Measurements from ENCODE around the gene ALPP.

The ALPP gene

GRCh38 chr2:232385660-232386489 is 7.3 kb downstream of the ALPP start:
- Histone ChIP-seq H3K27me3 (replicated peaks) (peaks cover 15% of the 10 kb centered on the region), H3K4me3 (ENCODE audit: low read depth, low read length) (peak overlapping the region; percentile 9), H3K36me3 (replicated peaks) (no peaks in the 10 kb centered on the region), H3K27ac (peak overlapping the region; percentile 73)
- DNase-seq: peak; percentile 99
- TF ChIP-seq CTCF (IDR thresholded peaks at IDR 0.05; ENCODE audit: low read depth, low read length, missing control alignments): no peak
- in situ Hi-C loops (cut with HindIII; ENCODE audit: low pct_ligation_motif_present, low sequenced_read_pairs): no loop called here

DNA sequence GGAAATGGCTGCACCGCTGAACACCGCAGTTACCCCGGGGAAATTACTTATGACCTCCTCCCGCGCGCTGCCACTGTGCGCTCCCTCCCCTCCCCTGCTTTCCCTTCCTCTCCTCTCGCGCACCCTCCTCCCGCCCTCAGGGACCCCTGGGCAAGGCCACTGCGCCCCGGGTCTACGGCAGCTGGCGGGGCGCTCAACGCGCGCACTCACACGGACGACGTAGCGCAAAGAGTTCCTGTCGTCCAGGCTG is 7.9 kb downstream of the ALPP start:
- no peak for DNase-seq
- Histone ChIP-seq H3K36me3 (replicated peaks) (no peaks in the 10 kb centered on the region), H3K27me3 (replicated peaks) (peaks cover 15% of the 10 kb centered on the region), H3K4me3 (ENCODE audit: low read depth, low read length) (peak overlapping the region; percentile 9), H3K27ac (peak overlapping the region; percentile 73)
- TF ChIP-seq CTCF (IDR thresholded peaks at IDR 0.05; ENCODE audit: low read depth, low read length, missing control alignments): no peak
- in situ Hi-C loops (cut with HindIII; ENCODE audit: low pct_ligation_motif_present, low sequenced_read_pairs): no loop called here

GRCh38 chr2:232386740-232387450 is 8.3 kb downstream of the ALPP start:
- peak overlapping the region; percentile 73 for H3K27ac ChIP-seq
- in situ Hi-C loops (cut with HindIII; ENCODE audit: low pct_ligation_motif_present, low sequenced_read_pairs): no loop called here

DNA sequence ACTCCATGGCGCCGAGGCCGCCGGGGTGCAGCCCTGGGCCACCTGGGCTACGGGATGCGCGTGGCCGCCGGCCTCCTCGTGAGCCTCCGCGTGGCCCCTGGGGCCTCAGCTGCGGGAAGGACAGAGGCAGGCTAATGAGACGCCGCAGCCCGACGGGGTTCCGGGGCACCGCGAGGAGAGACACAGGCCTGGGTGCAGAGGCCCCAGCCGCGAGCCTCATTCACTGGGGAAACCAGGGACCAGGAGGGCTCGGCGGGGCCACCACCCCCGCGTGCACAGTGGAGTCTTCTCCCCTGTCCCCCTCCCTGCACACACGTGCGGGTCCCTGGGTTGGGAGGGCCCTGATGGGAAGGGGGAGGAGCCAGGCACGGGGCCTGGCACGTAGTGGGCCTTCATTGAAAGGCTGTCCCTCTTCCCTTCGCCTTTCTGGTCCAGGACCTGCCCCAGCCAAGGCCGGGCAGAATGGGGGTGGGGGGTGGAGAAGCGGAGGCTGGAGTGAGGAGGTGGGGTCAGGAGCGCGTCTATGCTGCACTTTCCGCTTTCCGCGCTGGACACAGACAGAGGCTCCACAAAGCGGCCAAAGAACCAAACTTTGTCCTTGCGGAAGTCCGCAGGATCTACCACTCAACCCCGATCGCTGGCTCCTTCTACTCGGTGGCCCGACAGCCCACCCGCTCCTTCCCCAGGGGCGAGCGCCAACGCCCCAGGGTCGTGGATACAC is 9.1 kb downstream of the ALPP start:
- no peak for TF ChIP-seq CTCF (IDR thresholded peaks at IDR 0.05; ENCODE audit: low read depth, low read length, missing control alignments)
- Histone ChIP-seq H3K4me3 (ENCODE audit: low read depth, low read length) (no peak overlapping the region), H3K27ac (no peak overlapping the region), H3K27me3 (replicated peaks) (peaks cover 6% of the 10 kb centered on the region), H3K36me3 (replicated peaks) (no peaks in the 10 kb centered on the region)
- in situ Hi-C loops (cut with HindIII; ENCODE audit: low pct_ligation_motif_present, low sequenced_read_pairs): no loop called here
- DNase-seq: no peak

More at GRCh38 chr2:232386740-232387450, 8.3 kb downstream of the ALPP start:
- TF ChIP-seq CTCF (IDR thresholded peaks at IDR 0.05; ENCODE audit: low read depth, low read length, missing control alignments): no peak
- Histone ChIP-seq H3K4me3 (ENCODE audit: low read depth, low read length) (no peak overlapping the region), H3K27me3 (replicated peaks) (peaks cover 10% of the 10 kb centered on the region), H3K36me3 (replicated peaks) (no peaks in the 10 kb centered on the region)
- DNase-seq: peak; percentile 44

GRCh38 chr2:232388324-232388891 is 9.9 kb downstream of the ALPP start:
- in situ Hi-C loops (cut with HindIII; ENCODE audit: low pct_ligation_motif_present, low sequenced_read_pairs): no loop called here
- no peak overlapping the region for H3K4me3 ChIP-seq (ENCODE audit: low read depth, low read length)
- H3K27me3 ChIP-seq (replicated peaks): peaks cover 4% of the 10 kb centered on the region
- no peak overlapping the region for H3K27ac ChIP-seq
- no peak for TF ChIP-seq CTCF (IDR thresholded peaks at IDR 0.05; ENCODE audit: low read depth, low read length, missing control alignments)
- no peaks in the 10 kb centered on the region for H3K36me3 ChIP-seq (replicated peaks)
- DNase-seq: no peak

All from brain microvascular endothelial cell (primary cell).